HG02840 (cell line): ENCODE results near the gene OR5B17.
"Not testable (repeated sequence)": the region's sequence is repeated elsewhere in the genome, so short reads cannot be mapped to it uniquely, and the experiment has no call there.

Experiments used
- ATAC-seq: cut with Tn5 transposase; IDR thresholded peaks from one replicate; pipeline ENCODE4 v1.9.1; 2021; ENCODE audit warnings: mild to moderate bottlenecking, moderate library complexity, moderate number of reproducible peaks; ENCODE audit not compliant: unreplicated experiment, low FRiP score

Gene OR5B17

DNA sequence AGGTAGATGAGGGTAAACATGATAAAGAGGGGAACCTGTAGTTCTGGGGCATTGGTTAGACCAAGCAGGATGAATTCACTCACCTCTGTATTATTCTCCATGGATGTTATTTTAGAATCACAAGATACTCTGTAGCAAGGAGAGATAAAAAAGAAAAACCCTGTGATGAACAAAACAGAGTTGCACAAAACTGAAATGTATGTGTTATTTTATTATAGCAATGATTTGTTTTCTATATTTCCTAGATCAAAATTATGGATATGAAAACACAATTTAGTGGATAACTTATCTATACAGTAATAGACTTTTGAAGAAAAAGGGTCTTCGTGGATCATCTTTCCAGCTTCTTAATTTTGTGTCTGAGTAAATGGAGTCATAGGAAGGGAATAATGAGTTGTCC, at the start of gene OR5B17:
TSS of gene OR5B17 (minus strand) at position 101 of the 400 bp plus-strand sequence. CDS start at position 101, 0 bp downstream.
- ATAC-seq: no peak

DNA sequence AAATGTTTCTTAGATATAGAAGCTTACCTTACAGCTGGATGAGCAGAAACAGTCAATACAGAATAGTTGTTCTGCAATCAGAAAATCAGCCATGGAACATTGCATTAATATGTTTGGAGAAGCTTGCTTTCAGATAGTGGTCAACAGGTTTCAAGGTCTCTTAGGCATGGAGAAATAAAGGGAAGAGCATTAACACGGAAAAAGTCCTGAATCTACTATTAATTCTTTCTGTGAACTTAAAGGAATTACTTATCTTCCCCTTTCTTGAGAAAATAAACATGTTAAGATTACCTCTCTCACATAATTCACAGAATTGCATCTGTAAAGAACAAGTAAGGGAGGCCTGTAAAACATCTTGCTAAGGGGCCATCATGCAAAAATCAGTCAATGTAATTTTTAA, 47.9 kb upstream of the OR5B17 start, which contains the start of gene OR5B3:
TSS of gene OR5B3 (minus strand) at position 101 of the 400 bp plus-strand sequence. CDS start 3,465 bp downstream, outside the sequence.
- no peak for ATAC-seq

DNA sequence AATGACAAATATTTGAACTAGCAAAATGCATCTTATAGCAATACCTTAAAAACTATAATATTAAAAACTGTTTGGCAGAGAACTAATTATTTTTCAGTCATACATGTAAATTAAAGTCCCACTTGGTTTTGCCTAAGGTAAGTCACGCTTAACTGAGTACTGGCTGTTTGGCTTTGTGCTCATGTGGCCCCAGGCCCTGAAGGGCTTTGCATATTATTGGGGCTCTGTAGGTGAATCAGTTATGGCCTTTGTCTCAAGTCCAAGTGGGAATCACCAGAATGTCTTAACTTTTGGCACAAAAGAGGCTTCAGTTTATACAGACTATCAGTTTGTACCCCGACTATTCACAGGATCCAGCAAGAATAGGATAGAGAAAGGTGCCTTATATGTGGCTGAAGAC, 40.8 kb upstream of the OR5B17 start:
- ATAC-seq: not testable (repeated sequence)

DNA sequence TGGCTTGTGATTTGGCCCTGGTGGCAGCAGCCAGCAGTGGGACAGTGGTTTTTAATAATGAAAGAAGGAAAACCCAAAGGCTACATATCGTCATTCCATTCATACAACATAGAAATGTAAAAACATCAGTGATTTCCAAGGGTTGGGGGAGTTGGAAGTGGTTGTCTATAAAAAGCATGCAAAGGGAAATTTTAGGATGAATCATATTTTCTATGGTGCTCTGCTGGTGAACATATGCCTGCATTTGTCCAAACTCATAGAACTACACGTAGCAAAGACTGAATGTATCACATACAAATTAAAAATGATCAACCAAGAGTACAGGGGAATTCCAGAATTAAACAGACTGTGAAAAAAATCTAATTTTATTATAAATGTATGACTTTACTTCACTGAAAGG, 36.7 kb upstream of the OR5B17 start:
- ATAC-seq: no peak

DNA sequence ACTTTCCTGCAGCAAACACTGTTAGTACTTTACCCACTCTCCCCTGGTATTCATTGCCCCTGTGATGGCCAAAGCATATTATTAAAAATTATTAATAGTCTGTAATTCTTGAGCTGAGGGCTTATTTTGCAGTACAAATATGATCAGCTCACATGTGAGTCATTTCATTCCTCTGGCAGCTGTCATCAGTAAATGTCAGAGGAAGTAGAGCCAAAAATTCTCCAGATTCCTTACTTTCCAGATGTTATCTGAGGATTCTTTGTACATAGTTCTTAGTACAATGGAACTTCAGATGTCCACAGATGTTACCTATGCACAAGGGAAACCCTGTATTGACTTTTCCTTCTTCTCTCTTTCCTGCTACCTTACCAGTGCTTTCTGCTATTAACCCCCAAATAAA, 35.3 kb upstream of the OR5B17 start:
- no peak for ATAC-seq

DNA sequence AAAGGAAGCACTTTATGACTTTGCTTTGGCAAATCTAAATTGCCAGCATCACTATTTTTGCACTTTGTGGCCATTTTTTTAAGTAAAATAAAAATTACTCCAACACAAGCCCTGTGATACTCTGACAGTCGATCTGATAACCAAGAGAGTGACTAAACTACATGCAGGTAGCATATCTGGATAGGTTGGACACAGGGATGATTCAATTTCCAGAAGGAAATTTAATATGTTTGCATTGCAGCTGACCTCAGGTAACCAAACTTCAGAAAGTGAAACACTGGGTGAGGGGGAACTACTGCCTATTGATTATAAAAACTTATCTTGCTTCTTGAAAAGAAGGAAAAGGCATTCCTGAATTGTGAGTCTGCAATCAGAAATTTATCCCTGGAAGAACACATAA, 33.9 kb upstream of the OR5B17 start:
- no peak for ATAC-seq

DNA sequence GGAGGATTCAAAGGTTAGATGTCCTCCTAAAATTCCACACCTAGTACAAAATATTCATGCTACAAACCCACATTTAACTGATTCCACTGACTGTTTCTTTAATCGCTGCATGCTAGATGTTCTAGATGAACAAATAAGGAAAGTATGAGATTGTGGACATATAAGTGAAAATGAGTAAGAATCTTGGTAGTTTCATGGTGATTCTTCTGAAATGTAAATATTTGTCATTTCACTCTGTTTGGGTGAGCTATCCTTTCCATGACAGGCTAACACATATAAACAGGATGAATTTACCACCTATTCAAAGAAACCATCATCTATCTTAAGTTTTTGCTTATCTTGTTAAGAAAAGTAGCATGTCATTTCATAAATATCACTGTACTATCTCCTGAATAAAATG, 33.0 kb upstream of the OR5B17 start:
- ATAC-seq: no peak

DNA sequence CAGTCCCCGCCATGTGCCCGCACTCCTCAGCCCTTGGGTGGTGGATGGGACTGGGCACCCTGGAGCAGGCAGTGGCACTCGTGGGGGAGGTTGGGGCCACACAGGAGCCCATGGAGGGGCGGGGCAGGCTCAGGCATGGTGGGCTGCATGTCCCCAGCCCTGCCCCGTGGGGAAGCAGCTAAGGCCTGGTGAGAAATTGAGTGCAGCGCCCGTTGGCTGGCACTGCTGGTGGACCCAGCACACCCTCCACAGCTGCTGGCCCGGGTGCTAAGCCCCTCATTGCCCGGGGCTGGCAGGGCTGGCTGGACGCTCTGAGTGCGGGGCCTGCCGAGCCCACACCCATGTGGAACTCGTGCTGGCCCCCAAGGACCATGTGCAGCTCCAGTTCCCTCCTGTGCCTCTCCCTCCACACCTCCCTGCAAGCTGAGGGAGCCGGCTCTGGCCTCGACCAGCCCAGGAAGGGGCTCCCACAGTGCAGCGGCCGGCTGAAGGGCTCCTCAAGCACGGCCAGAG, 31.7 kb upstream of the OR5B17 start:
- ATAC-seq: no peak

DNA sequence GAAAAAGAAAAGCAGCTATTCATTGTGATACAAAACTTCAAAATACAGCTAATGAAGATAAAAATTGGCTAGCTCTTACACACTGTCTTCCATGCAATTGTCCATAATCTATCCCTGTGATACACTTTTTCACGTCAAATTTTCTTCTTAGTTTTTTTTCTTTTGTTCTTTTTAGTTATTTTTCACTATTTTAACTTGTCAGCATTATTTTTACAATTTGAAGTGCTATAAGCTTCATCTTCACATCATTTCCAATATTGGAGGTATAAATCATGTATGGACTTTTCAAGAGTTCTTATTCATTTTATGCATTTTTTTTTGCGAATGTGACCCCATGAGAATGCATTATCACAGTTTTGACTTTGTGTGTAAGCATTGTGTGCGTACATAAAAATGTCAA, 4.1 kb downstream of the OR5B17 start:
- no peak for ATAC-seq

DNA sequence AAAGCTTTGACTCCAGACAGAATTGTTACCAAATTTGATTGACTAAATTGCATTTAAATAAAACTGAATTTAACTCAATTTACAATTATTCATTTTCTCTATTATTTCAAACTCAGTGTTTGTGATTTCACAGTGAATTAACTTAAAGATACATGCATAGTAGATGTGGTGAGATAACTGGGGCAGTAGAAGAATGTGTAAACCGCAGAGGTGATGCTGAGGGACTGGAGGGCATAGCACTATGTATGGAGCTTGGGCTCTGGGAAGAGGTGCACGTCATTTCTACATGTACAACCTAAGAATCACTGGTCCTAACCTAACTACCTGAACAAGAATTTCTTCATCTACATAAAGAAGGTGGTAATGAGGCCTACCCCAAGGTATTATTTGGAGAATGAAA, 13.7 kb downstream of the OR5B17 start:
- no peak for ATAC-seq

DNA sequence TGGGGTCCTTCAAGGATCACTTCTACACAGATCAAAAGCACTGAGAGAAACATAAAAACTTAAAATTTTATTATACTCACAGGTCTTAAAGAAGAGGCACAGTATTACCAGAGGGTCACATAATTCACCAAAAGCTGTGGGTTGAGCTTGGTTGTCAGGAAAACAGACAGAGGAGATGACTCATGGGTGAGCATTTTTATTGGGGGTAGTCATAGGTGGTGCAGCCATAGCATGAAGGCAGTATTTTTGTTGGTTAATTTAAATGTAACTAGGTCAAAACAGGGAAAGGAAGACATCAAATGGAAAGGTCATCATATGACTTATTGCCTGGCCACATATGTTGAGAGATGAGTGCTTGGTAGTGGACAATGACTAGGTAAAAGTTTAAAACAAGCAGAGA, 24.2 kb downstream of the OR5B17 start:
- no peak for ATAC-seq

DNA sequence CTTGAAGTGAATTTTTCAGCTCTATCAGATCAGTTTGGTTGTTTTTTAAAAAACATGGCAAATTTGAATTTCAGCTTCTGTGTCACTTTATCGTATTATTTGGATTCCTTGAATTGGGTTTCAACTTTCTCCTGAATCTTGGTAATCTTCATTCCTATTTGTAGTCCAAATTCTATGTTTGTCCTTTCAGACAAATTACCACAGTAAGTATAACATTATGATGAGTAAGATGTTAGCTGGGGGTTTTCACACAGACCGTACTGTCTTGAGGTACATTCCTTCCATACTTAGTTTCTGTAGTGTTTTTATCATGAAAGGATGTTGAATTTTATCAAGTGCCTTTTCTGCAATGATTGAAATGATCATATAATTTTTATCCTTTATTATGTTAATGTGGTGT, 28.0 kb downstream of the OR5B17 start:
- ATAC-seq: no peak

DNA sequence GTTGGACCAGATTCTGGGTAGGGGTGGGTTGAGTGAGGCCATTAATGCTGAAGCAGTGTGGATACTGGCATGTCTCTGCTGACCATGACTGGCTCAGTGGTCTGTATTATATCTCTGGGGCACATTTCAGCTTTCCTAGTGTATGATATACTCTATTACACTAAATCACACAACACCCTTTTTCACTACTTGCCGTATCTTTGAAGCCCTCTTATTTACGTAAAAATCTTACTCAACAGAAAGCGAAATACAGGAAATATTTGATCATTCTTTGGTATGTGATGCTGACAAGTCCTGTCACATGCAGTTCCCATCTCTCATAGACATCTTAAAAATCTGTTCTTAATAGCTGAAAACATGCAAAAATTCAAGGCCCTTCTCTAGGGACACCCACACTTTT, 40.3 kb downstream of the OR5B17 start:
- no peak for ATAC-seq

DNA sequence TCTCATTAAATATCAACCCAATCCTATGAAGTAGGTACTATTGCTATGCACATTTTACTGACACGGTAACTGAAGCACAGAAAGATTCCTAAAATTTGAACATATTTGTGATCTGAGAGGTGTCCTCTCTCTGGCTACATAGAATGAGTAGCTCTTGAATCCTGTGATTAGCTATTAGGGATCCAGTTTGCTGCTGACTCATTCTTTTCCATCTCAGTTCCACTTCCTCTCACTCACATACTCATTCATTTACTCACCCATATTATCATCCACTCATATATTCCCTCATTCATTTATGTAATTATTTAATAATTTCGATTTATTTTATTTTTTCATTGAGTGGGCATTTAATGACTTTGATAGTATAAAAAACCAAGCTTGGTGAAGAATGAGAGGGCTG, 42.7 kb downstream of the OR5B17 start:
- ATAC-seq: no peak
